ENCODE measurements around the gene IGSF9.

IGSF9 gene

DNA sequence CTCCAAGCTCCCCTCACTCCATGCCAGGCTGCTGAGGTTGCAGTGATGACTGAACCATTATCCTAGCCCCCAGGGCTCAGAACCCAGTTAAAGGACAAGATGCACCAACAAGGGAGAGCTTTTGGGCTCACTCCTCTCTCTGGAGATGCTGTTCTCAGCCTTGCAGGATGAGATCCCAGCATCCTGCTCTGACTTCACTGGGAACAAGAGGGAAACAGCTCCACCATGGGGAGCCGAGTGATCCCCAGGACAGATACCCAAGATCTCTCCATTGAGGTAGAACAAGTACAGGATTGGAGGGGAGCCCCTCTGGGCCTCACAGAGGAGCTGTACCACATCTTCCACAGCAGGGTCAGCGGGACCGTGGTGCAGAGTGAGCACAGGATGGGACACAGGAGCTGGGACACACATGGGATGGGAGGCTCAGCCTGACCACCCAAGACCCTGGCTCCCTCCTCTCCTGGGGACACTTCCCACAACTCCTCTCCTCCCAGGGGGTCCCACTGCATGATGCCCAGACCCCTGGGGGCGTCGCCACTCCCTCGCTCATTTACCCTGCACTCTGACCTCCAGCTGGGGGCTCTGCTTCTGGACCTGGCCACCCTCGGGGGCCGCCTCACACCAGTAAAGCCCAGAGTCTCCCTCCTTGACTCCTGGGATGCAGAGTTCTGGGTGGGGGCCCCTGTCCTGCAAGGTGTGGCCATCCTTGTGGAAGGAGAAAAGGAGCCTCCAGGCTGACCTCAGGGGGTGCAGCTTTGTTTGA lies 27.2 kb upstream of the IGSF9 start:
- DNase-seq (ENCODE audit: low read depth), result no peak

DNA sequence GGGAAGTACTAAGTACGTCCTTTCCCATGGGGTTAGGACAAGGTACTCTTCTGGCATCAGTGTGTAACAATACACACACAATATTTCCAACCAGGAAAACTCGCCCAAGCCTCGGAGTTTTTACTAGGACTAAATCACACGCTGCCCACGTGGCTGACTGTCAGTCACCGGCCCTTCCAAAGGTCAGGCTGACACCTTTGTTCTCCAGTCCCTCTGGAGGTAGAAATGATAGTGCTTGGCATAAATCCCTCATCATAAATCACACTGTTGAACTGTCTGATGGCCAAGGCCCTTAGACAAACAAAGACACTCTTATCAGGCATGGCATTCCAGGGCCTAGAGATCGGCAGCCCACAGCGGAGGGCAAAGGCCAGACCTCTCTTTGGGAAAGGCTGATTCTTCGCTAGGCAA lies 25.5 kb upstream of the IGSF9 start:
- DNase-seq (ENCODE audit: low read depth), result no peak

DNA sequence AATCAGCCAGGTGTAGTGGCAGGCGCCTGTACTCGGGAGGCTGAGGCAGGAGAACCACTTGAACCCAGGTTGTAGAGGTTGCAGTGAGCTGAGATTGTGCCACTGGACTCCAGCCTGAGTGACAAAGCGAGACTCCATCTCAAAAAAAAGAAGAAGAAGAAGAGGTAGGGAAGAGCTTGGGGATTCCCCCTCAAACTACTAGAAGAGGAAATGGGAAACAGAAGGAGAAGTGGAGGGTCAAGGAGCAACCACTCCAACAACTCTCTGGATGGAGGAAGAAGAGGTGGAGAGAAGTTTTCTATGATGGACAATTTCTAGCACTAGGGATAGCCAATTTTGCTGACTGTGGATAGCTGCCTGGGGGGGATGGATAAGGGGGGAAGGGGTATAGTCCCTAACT lies 23.5 kb upstream of the IGSF9 start:
- no peak for DNase-seq (ENCODE audit: low read depth)

DNA sequence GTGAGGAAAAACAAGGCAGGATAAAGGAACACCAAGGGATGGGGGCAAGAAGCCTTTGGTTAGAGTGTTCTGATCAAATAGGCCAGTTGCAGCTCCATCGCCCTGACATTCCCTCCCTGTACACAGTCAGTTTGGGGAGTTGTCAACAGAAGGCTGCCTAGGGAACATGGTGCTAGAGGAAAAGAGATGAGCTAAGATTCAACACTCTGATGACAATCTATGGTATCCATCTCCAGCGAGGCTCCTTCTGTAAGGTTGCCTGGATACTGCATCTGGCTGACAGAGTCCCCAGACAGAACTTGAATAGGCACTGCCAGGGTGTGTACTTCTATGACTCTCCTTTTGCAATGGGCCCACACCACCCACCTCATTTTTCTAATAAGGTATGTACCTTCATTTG lies 19.9 kb upstream of the IGSF9 start:
- DNase-seq (ENCODE audit: low read depth), result no peak

DNA sequence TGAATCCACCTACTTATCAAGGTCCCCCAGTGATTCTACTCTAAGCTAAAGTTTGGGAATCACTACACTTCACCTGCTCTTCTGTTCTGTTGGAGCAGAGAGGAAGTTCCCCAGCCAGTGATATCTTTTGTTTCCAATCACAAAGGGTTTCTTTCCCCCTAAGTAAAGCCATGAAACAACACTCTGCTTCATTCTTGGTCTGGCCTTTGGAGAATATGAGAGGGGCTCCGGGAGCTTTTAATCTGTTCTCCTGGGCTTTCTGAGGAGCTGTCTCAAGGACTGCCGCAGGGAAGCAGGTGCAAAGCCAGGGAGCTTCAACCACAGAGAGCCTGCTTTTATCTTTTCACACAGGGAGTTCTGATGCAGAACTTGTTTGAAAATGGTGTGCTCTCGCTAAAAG lies 18.7 kb upstream of the IGSF9 start:
- no peak for DNase-seq (ENCODE audit: low read depth)

DNA sequence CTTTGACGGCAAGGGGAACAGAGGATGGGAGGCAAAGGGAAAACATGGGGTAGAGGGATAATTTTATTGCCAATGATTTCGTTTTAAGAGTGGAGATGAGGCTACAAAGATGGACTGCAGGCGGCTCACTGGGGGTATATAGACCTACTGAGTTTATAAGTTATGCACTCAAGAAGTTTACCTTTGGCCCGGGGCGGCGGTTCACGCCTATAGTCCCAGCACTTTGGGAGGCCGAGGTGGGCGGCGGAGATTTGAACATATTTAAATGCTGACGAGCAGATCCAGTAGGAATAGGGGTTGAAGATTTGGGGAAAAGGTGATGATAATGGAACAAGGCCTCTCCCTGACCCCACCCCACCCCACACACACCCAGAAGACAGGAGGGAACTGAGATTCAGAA lies 16.8 kb upstream of the IGSF9 start:
- DNase-seq (ENCODE audit: low read depth), result no peak

DNA sequence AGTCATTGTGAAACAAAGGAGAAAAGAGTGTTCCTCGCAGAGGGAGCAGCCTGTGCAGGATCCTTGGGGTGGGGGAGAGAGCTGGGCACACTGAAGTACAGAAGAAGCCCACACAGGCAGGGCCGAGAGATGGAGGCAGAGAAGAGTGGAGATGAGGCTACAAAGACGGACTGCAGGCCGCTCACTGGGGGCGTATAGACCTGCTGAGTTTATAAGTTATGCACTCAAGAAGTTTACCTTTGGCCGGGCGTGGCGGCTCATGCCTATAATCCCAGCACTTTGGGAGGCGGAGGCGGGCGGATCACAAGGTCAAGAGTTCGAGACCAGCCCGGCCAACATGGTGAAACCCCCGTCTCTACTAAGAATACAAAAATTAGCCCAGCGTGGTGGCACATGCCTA lies 16.2 kb upstream of the IGSF9 start:
- DNase-seq (ENCODE audit: low read depth), result no peak

DNA sequence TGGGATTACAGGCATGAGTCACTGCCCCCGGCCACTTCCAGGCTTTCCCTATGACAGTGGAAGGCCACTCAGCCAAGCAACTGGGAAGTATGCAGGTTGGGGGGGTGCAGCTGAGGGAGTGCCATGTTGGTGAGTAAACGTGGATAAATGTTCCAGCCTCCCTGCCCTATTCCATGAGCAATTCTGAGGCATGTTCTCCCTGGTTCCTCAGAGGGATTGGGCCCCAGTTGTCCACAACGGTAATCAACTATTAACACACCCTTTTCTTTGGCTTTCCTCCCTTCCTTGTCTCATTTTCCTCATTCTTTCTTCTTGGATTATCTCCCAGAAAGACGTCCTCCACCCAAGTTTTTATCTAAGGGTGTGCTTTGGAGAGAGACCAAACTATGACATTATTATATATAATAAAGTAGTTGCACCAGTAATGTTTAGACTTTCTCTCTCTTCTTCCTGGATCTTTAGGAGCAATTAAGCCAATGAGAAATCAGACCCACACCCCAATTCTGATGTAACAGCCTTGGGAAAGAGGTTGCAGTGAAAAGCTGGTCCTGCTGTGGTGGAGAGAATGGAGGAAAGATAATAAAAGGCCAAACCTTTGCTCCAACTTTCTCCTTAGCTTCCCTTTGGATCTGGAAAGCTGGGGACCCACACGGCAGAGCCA lies 15.4 kb upstream of the IGSF9 start:
- no peak for DNase-seq (ENCODE audit: low read depth)

DNA sequence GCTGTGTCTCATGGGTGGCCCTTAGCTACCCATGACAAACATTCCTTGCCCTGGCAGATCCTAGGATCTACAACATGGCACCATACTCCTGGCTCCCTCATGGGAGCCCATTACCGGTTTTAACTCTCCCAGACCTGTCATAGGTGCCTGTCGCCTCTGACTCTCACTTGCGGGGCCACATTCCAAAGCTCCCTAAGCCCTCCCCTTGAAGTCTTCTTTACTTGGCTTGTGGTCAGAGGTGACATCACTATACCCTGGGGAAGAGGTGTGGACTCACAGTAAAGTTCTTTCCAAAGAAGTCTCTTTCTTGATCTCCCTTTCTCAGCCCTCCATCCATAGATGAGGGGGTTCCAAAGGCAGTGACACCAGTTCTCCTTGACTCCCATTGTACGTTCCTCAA lies 14.0 kb upstream of the IGSF9 start:
- no peak for DNase-seq (ENCODE audit: low read depth)

DNA sequence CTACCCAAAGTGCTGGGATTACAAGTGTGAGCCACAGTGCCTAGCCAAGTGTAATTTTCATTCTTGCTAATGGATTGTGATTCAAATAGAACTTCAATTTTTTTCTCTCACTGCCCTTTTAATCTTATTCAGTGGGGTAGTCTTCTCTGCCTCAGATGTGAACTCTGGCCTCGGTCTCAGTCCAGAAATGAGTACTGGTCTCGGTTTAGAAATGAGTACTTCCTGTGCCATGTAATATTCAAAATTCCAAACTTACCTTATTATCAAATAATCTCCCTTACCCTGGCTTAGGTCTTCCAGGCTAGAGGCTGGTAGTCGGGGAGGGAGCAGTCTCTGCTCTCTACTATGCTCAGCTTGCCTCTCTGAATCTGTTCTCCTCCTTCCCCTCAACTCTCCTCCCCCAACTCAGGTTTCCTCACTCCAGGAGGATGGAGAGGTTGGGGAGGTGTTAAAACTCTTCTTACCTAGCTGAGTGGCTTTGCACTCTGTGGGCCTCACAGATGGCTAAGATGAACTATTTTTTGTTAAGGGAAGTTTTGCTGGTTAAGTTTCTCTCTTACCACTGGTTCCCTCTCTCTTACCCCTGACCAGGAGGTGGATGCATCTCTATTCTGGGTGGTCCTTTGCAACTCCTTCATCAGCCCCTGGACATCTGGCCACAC lies 13.4 kb upstream of the IGSF9 start:
- DNase-seq (ENCODE audit: low read depth), result no peak

DNA sequence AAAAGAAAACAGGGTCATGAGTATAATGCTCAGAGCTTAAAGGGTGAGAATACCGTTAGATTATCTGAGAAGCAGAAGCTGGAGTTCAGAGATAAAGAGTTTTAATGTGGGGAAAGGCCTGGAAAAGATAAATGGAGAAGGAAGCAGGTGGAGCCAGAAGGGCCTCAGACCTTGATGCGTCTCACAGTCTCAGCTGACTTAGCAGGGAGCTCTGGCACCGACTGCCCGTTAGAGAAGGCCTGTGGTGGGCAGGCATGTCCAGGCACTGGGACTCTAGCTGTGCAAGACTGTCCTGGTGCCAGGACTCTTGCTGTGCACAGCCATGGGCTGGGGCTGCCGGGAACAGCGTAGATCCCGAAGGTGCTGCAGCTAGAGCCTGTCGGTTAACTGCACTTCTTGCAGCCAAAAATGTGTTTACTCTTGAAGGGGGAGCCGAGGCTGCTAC lies 12.4 kb upstream of the IGSF9 start:
- DNase-seq (ENCODE audit: low read depth), result no peak

DNA sequence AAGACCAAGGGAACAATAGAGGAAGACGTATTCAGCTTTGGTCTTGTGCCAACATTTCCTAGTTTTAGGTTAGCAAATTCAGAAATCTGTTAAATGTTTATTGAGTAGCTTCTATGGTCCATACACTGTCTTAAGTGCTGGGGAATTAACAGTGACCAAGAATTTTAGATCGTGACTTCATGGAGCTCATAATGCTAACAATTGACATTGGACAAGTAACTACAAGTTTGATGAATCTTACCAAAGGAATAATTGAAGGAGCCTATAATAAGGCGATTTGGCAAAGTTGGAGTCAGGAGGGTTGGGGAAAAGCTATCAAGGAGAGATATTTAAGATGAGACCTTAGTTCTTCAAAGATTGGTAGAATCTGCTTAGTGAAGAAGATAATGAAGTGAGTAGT lies 10.0 kb upstream of the IGSF9 start:
- DNase-seq (ENCODE audit: low read depth), result no peak

DNA sequence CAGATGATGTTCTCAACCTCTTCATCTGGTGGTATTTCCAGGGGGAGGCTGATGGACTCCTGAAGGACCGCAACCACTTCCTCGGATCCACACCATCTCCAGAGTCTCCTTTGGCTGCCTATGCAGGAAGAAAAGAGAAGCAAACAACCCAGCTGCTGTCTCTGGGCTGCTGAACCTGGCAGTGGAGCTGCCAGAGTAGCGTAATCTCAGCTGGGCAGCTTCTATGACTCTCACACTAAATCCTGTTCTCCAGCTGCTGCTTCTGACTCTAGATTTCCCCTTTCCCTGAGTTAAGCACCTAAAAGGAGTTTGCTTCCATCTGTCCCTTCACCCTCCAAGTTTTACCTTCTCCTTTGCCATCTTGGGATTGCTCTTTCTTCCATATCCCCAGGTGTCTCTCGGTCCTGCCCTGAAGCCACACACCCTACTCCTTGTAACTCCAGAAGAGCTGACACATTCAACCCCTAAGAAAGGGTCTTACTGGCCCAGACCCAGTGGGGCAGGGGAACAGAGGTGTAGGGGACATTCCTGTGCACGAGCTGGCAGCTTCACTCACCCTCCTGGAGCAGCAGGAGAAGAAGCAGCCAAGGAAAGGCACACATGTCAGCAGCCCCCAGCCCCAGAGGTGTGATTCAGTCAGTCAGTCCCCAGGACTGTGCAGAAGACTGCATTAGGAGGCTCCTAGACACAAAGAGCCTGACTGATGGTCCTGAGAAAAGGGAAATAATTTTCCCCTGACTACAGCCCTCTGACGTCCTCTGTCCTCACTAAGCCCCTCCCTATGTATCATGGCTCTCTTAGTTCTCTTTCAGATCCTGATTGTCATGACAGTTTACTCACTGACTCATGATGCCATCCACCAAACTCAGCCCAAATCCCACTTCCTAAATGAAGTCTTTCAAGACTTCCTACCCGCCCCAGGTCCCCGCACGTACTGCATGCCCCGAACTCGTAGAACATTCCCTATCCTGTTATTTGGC lies 8.4 kb upstream of the IGSF9 start, which contains the start of gene SLAMF9:
TSS of gene SLAMF9 (minus strand) at position 702 of the 980 bp plus-strand sequence. CDS start at position 602, 100 bp downstream.
- DNase-seq (ENCODE audit: low read depth), result no peak

DNA sequence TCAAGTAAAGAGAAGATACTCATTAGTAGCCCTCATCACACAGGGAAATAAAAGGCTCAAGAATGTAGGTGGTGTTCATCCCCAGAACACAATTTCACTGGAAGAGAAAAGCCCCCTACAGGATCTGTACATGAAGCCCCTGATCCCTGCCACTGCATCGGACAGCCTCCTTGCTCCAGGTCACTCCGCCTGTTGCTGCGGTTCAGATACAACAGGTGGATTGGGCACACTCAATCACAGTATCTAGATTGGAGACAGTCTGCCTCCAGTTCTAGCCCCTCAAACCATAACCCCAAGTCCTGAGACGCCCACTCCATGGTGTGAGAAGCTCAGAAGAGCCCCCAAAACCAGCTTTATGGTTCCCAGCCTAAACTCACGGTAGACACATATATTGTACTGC lies 7.5 kb upstream of the IGSF9 start:
- no peak for DNase-seq (ENCODE audit: low read depth)

DNA sequence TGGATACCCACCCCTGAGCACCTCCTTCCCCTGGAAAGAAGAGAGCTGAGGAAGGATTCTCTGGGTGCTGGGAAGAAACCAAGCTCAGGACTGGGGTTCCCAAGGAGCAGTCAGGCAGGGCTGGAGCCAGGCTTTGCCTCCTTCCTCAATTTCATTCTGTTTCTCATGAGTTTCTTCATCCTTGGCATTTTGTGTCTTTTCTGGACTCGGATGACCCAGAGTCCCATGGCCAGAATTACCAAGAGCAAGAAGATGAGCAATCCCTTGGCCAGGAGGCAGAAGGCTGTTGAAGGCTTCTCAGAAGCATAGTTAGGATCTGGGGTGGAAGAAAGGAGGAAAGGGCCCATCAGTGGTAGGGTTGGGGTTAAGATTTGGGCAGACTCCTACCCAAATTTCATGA lies 6.1 kb upstream of the IGSF9 start:
- no peak for DNase-seq (ENCODE audit: low read depth)

DNA sequence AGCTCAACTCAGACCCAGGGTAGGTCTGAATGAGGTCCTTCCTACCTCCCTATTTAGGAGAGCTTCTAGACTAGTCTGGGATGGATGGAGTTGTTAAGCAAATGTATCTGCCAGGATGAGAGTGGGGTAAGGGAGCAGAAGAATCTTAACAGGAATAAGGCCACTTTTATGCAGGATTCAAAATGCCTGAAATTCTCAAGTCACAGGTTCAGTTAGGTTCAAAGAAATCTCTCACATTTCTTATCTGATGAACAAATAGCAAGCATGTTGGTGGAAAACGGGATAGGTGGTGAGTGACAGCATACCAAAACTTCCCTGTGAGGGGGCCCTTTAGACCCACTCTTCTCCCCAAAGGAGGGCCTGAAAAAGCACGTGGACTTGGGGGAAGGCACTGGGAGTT lies 5.6 kb upstream of the IGSF9 start:
- no peak for DNase-seq (ENCODE audit: low read depth)

DNA sequence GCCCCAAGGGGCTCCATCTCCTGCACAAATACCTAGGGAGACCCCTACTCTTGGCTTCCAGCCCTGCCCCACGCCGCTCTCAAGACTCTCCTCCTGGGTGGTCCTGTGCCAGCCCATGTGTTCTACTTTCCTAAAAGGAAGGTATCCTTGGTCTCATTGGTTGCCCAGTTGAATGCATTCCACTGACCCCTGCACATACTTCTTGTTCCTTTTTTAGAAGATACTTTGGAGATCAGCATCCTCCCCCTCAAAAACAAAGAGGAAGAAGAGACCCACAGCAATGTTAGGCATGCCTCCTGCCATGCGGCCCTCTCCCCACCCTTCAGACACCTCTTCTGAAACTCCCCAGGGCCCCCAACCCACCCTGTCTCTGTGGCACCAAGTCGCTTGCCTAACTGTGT lies 4.6 kb upstream of the IGSF9 start:
- DNase-seq (ENCODE audit: low read depth), result no peak

DNA sequence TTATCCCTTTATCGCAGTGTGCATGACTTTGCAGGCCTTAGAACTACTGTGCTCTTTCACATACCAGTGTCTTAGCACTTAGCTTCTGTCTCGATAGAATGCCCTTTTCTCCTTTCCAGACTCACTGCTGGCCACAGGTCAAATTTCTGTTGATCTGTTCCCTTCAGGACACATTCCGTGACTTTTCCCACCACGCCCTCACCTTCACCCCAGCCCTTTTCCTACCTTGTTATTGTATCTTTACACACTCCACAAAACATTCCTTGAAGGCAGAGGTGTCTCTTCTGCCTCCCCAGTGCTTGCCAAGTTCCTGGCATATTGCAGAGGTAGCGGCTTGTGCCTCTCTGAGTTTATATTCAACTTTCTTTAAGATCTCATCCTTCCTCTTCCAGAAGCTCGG lies 3.7 kb upstream of the IGSF9 start:
- no peak for DNase-seq (ENCODE audit: low read depth)

DNA sequence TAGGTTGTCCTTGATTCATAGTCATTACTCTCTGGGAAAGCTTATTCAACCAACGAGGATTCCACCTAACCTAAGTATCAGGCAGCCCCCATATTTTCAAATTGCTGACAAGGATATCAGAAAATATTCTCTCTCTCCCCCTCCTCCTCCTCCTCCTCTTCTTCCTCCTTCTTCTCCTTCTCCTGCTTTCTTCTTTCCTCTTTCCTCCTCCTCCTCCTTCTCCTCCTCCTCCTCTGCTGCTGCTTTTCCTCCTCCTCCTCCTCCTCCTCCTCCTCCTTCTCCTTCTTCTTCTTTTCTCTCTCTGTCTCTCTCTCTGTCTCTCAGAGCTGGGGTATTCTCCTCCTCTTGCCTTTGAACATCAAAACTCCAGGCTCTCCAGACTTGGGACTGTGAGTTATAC lies 2.5 kb upstream of the IGSF9 start:
- no peak for DNase-seq (ENCODE audit: low read depth)

DNA sequence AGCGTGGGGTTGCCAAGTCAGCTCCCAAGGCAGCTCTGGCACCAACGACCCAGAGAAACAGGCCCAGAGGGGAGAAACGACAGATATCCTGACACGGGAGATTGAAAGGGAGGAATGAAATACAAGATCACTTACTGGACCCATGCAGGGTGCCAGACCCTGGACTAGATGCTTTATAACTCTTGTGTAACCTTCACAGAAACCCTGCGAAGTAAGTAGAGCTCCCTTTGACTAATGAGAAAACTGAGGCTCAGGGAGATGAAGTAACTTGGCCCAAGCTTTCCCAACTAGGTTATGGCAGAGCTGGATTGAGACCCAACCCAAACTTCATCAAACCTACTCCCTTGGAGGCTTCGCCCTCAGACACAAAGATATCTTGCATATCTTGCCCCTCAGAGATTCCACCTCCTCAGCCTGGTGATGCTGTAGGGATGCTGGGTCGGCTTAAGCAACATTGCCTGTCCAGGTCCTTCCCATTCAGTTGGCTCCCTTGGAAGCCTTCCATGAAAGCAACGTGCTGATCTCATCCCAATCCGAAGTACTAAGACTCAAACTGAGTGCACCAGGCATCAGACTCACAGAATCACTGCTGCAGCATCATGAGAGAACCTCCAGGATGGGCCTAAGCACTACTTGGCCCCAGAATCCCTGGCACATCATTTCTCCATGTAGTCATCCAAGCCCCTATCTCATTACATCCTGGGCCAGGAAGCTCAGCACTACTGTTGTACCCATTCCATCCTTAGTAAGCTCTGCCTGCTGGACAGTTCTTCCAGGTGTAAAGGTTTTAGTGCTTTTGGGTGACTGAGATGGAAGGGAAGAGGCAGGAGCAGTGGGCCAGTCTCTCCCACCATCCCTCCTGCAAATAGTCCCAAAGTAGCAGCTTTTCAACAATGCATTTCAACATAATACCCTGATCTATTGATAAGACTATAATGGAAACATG lies 1.1 kb upstream of the IGSF9 start:
- no peak for DNase-seq (ENCODE audit: low read depth)

Measured in stimulated activated CD8-positive, alpha-beta memory T cell treated with anti-CD3 and anti-CD28 coated beads, Interleukin-12 subunit alpha, Interleukin-12 subunit beta, amount 100 ng/mL, for 4 hours (primary cell).